Caco-2 (cell line): Measurements from ENCODE around the gene PHKB. TPM values are rescaled to one million over a fixed set of nuclear protein-coding genes. Genes with fewer than 3 reads are reported as not detected.
A peak's percentile ranks its signal among the peaks of the same experiment; 100 is the strongest.

ENCODE experiments used
- BruUV-seq: library from RNA; stranded (reverse); fragments of 400-500 nt; replicated peaks from 2 replicates; lab custom pipeline; 2021; lab: Mats Ljungman, UMichigan
- CTCF ChIA-PET: fragments of 300-600 bp; sonication (Branson Sonifier 250); formaldehyde crosslinking; loops from one replicate; lab custom pipeline; 2022; ENCODE audit warnings: antibody characterized with exemption; lab: Charles Lee
- POLR2A ChIA-PET: fragments of 300-600 bp; sonication (Branson Sonifier 250); formaldehyde crosslinking; loops from one replicate; lab custom pipeline; 2022; ENCODE audit warnings: antibody characterized with exemption; lab: Charles Lee
- DNase-seq, 2 experiments: peaks; one replicate each; pipeline versions ENCODE4 v3.0.0 to v3.0.0-alpha.2; 2020 to 2022
- H3K27me3 ChIP-seq: replicated peaks from 2 replicates; pipeline ENCODE4 v1.6.0; 2011; ENCODE audit warnings: low read length; ENCODE audit not compliant: control insufficient read depth, insufficient read depth
- H3K36me3 ChIP-seq: 2 replicates; pipeline ENCODE4 v1.5.1; 2011; ENCODE audit warnings: low read length; ENCODE audit not compliant: control insufficient read depth, insufficient read depth
- H3K4me1 ChIP-seq: fragments of 250-450 bp; sonication (Bioruptor Pico); 2 replicates; pipeline ENCODE4 v1.5.1; 2020; ENCODE audit warnings: mild to moderate bottlenecking
- H3K4me3 ChIP-seq: 2 replicates; pipeline ENCODE4 v1.5.1; 2011; ENCODE audit warnings: low read depth, mild to moderate bottlenecking, control low read depth, low read length
- H3K9me3 ChIP-seq: fragments of 250-450 bp; sonication (Bioruptor Pico); 2 replicates; pipeline ENCODE4 v1.5.1; 2020; ENCODE audit warnings: mild to moderate bottlenecking, moderate library complexity
- H3K27ac Mint-ChIP-seq: one replicate; pipeline ENCODE4 v1.8.0; 2022; ENCODE audit warnings: mixed read lengths; ENCODE audit not compliant: unreplicated experiment
- H3K27me3 Mint-ChIP-seq: one replicate; pipeline ENCODE4 v1.8.0; 2022; ENCODE audit warnings: mixed read lengths; ENCODE audit not compliant: insufficient read depth, unreplicated experiment
- H3K36me3 Mint-ChIP-seq: one replicate; pipeline ENCODE4 v1.8.0; 2022; ENCODE audit warnings: mild to moderate bottlenecking, mixed read lengths; ENCODE audit not compliant: insufficient read depth, unreplicated experiment
- H3K4me1 Mint-ChIP-seq: one replicate; pipeline ENCODE4 v1.8.0; 2022; ENCODE audit warnings: low read depth, mixed read lengths; ENCODE audit not compliant: unreplicated experiment
- H3K4me3 Mint-ChIP-seq: one replicate; pipeline ENCODE4 v1.8.0; 2022; ENCODE audit warnings: mild to moderate bottlenecking, moderate library complexity, mixed read lengths; ENCODE audit not compliant: unreplicated experiment
- H3K9me3 Mint-ChIP-seq: one replicate; pipeline ENCODE4 v1.8.0; 2022; ENCODE audit warnings: mixed read lengths; ENCODE audit not compliant: unreplicated experiment
- CTCF ChIP-seq, 2 experiments: fragments of 200-600 bp in 1 of 2; IDR thresholded peaks; 1 replicate in 1 of 2; 2 replicates in 1 of 2; pipeline versions ENCODE4 v1.5.1 to v1.8.0; 2011 to 2022; ENCODE audit warnings: antibody characterized with exemption in 1 of 2, control low read depth in 1 of 2, inconsistent platforms in 1 of 2, low read depth in 1 of 2, low read length in 1 of 2, mild to moderate bottlenecking in 1 of 2, moderate library complexity in 1 of 2; ENCODE audit not compliant: insufficient read depth in 1 of 2, severe bottlenecking in 1 of 2, unreplicated experiment in 1 of 2
- intact Hi-C: fragments of 100-400 bp; cut with micrococcal nuclease; formaldehyde crosslinking; loops from one replicate; pipeline ENCODE4 v1.10.0; 2022; ENCODE audit not compliant: unreplicated experiment
- total RNA-seq: library from RNA; stranded (reverse); gene quantifications from 2 replicates; pipeline ENCODE4 v1.2.3, GENCODE V29; 2022

The PHKB gene
- total RNA-seq, 1 experiment from 2014 or later, result 74.2 TPM

DNA sequence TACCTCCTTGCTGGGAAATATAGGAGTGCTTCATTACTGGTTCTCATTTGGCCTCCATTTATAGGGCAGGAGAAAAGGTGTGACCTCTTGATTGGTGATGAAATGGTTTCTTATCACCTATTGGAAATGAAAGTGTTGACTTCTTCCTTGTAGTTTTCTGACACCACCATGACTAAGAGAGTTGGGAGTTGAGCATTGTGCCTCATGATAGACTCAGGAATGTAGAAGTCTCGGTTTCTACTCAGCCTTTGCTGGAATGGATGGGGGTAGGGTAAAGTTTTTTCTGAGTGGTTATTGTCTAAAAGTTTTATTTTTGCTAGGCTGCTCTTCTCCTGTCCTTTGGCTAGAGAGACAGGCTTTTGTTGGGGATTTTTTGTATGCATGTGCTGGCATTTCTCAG is 117.4 kb downstream of the PHKB start:
- no TSS peak for BruUV-seq
- no peak overlapping the region for H3K27ac Mint-ChIP-seq
- no peak for DNase-seq
- TF ChIP-seq CTCF (IDR thresholded peaks at IDR 0.05; ENCODE audit: insufficient read depth in 1 of 2, low read depth in 1 of 2, low read length in 1 of 2, severe bottlenecking in 1 of 2, unreplicated experiment in 1 of 2), result no peak
- Histone ChIP-seq H3K4me3 (no peak overlapping the region), H3K9me3 (no peaks in the 10 kb centered on the region), H3K4me1 (no peaks in the 10 kb centered on the region), H3K27me3 (no peaks in the 10 kb centered on the region), H3K36me3 (no peaks in the 10 kb centered on the region)
- no peaks in the 10 kb centered on the region for H3K9me3 Mint-ChIP-seq
- intact Hi-C loops, result no loop called here
- ChIA-PET CTCF (no interaction called here), POLR2A (no interaction called here)
- no peaks in the 10 kb centered on the region for H3K36me3 Mint-ChIP-seq
- no peaks in the 10 kb centered on the region for H3K4me1 Mint-ChIP-seq
- no peak overlapping the region for H3K4me3 Mint-ChIP-seq
- H3K27me3 Mint-ChIP-seq, result no peaks in the 10 kb centered on the region

DNA sequence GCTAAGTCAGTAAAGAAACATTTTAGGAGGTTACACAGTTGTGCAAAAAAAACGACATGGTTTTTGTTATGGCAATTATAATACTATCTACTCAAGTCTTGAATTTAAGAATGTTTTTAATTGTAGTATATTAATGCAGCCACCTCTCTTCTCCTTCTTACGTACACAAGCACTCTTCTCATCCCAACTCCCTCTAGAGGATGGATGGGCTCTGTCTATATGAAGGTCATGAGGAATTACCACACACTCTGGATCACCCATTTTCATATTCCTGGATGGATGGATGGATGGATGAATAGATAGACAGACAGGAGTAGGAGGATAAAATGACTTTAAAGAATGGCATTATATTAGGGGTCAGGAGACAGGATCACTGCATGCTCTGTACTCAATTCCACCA is 120.0 kb downstream of the PHKB start:
- ChIA-PET POLR2A (no interaction called here), CTCF (no interaction called here)
- Mint-ChIP-seq H3K27ac (no peak overlapping the region), H3K27me3 (no peaks in the 10 kb centered on the region), H3K4me1 (no peaks in the 10 kb centered on the region), H3K9me3 (no peaks in the 10 kb centered on the region), H3K36me3 (no peaks in the 10 kb centered on the region), H3K4me3 (no peak overlapping the region)
- peak in 1 of 2 experiments; percentile 19 for TF ChIP-seq CTCF (IDR thresholded peaks at IDR 0.05; ENCODE audit: insufficient read depth in 1 of 2, low read depth in 1 of 2, low read length in 1 of 2, severe bottlenecking in 1 of 2, unreplicated experiment in 1 of 2)
- Histone ChIP-seq H3K27me3 (no peaks in the 10 kb centered on the region), H3K36me3 (no peaks in the 10 kb centered on the region), H3K9me3 (no peaks in the 10 kb centered on the region), H3K4me3 (no peak overlapping the region), H3K4me1 (no peaks in the 10 kb centered on the region)
- intact Hi-C loops, result no loop called here
- no peak for DNase-seq
- no TSS peak for BruUV-seq

DNA sequence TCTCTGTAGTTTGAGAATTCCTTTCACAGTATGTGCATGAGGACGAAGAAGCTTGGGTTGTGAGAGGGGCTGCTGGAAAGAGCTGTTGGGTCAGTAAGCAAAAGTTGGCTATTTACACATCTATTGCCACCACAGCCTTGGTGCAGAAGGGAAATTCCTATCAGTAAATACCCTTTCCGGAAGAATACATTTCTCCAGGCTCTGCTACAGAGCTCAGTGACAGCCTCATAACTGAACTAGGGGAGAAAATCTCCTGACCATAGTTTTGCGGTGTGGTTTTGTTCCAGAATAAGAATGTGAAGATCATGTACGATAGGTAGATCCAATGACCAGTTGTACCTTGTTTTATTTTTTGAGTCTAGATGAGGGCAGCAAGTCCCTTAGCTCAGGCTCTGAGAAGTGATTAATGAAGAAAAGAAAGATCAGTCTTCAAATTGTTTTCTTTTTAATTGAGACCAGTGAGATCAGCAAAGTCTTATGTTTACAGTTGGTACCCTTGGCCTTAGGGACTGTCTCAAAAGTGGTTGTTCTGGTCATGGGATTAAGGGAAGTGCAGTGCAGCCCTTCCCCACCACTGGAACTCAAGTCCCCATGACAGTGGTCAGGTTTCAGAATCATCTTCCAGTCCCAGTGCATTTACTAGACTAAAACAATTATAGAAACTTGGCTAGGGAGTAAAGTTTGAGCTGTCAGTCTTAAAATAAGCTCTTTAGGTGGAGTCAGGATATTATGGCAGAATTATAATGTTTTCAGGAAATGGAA is 123.5 kb downstream of the PHKB start:
- no peaks in the 10 kb centered on the region for H3K4me1 ChIP-seq
- no peak overlapping the region for H3K27ac Mint-ChIP-seq
- H3K9me3 ChIP-seq, result no peaks in the 10 kb centered on the region
- H3K36me3 ChIP-seq, result no peaks in the 10 kb centered on the region
- H3K4me3 ChIP-seq, result no peak overlapping the region
- TF ChIP-seq CTCF (IDR thresholded peaks at IDR 0.05; ENCODE audit: insufficient read depth in 1 of 2, low read depth in 1 of 2, low read length in 1 of 2, severe bottlenecking in 1 of 2, unreplicated experiment in 1 of 2), result no peak
- intact Hi-C loops, result no loop called here
- no peak overlapping the region for H3K4me3 Mint-ChIP-seq
- no peaks in the 10 kb centered on the region for H3K9me3 Mint-ChIP-seq
- H3K36me3 Mint-ChIP-seq, result no peaks in the 10 kb centered on the region
- no peaks in the 10 kb centered on the region for H3K4me1 Mint-ChIP-seq
- CTCF ChIA-PET, result interaction anchor here (0.7 kb wide), 1 partner anchor 1141 kb away, joined by 3 read pairs; no protein-coding TSS in a partner anchor
- no peaks in the 10 kb centered on the region for H3K27me3 ChIP-seq
- BruUV-seq, result no TSS peak
- POLR2A ChIA-PET, result no interaction called here
- H3K27me3 Mint-ChIP-seq, result no peaks in the 10 kb centered on the region
- no peak for DNase-seq
